HEK293 (cell line): ENCODE data around the gene CTSD.

Source experiments
- CTCF ChIA-PET: fragments of 350-600 bp; formaldehyde crosslinking; extraction: SDS; loops from one replicate; lab custom pipeline; 2021; ENCODE audit warnings: antibody characterized with exemption; lab: Yijun Ruan, JAX
- POLR2A ChIA-PET: fragments of 300-600 bp; formaldehyde crosslinking; extraction: SDS; loops from one replicate; lab custom pipeline; 2020; ENCODE audit warnings: antibody characterized with exemption, inconsistent platforms; lab: Yijun Ruan, JAX
- H3K27ac ChIP-seq: fragments of 200-500 bp; sonication (Bioruptor generic); 2 replicates; pipeline ENCODE4 v1.5.1; 2014; ENCODE audit warnings: low read depth, low read length, control low read depth, inconsistent platforms; ENCODE audit errors: extremely low read depth
- H3K36me3 ChIP-seq, 2 experiments: fragments of 200-500 bp in 1 of 2; sonication (Bioruptor generic) in 1 of 2; 1 replicate in 1 of 2; 2 replicates in 1 of 2; pipeline ENCODE4 v1.5.1; 2014 to 2017; ENCODE audit warnings: inconsistent platforms in 2 of 2, low read length in 2 of 2; ENCODE audit not compliant: control insufficient read depth in 2 of 2, insufficient read depth in 1 of 2
- H3K4me1 ChIP-seq: fragments of 200-500 bp; sonication (Bioruptor generic); 2 replicates; pipeline ENCODE4 v1.5.1; 2014; ENCODE audit warnings: mild to moderate bottlenecking, low read length, inconsistent platforms; ENCODE audit not compliant: control insufficient read depth, insufficient read depth
- H3K4me3 ChIP-seq: 2 replicates; pipeline ENCODE4 v1.5.1; 2011; ENCODE audit warnings: low read depth, mild to moderate bottlenecking, control low read depth, low read length, moderate library complexity
- H3K9me3 ChIP-seq: fragments of 200-500 bp; sonication (Bioruptor generic); 2 replicates; pipeline ENCODE4 v1.5.1; 2014; ENCODE audit warnings: low read depth, low read length, inconsistent platforms; ENCODE audit not compliant: control insufficient read depth, insufficient read depth
- EGR2 ChIP-seq: fragments of 450-650 bp; formaldehyde crosslinking; IDR thresholded peaks from 2 replicates; pipeline ENCODE4 v1.5.1; 2016; ENCODE audit warnings: low read depth, missing biosample characterization, missing genetic modification characterization
- GLIS1 ChIP-seq: fragments of 450-650 bp; formaldehyde crosslinking; IDR thresholded peaks from 2 replicates; pipeline ENCODE4 v1.5.1; 2016; ENCODE audit warnings: missing biosample characterization, missing genetic modification characterization
- SCRT2 ChIP-seq: fragments of 450-650 bp; formaldehyde crosslinking; IDR thresholded peaks from 2 replicates; pipeline ENCODE4 v1.5.1; 2016; ENCODE audit warnings: missing biosample characterization, missing genetic modification characterization
- YY2 ChIP-seq: fragments of 450-650 bp; formaldehyde crosslinking; IDR thresholded peaks from 2 replicates; pipeline ENCODE4 v1.5.1; 2016; ENCODE audit warnings: missing biosample characterization, missing genetic modification characterization
- ZBTB20 ChIP-seq: fragments of 450-650 bp; formaldehyde crosslinking; IDR thresholded peaks from 2 replicates; pipeline ENCODE4 v1.5.1; 2016; ENCODE audit warnings: missing biosample characterization, missing genetic modification characterization
- ZFHX2 ChIP-seq: fragments of 450-650 bp; formaldehyde crosslinking; conservative IDR thresholded peaks from 2 replicates; pipeline ENCODE4 v1.5.1; 2016; ENCODE audit warnings: missing biosample characterization, missing genetic modification characterization
- ZNF155 ChIP-seq: fragments of 450-650 bp; formaldehyde crosslinking; IDR thresholded peaks from 2 replicates; pipeline ENCODE4 v1.5.1; 2016; ENCODE audit warnings: missing biosample characterization, missing genetic modification characterization
- ZNF354C ChIP-seq: fragments of 450-650 bp; formaldehyde crosslinking; IDR thresholded peaks from 2 replicates; pipeline ENCODE4 v1.5.1; 2016; ENCODE audit warnings: missing biosample characterization, missing genetic modification characterization, low read depth, borderline replicate concordance
- ZNF391 ChIP-seq: fragments of 450-650 bp; formaldehyde crosslinking; IDR thresholded peaks from 2 replicates; pipeline ENCODE4 v1.5.1; 2016; ENCODE audit warnings: low read depth, missing biosample characterization, missing genetic modification characterization, borderline replicate concordance
- ZNF530 ChIP-seq: fragments of 450-650 bp; formaldehyde crosslinking; IDR thresholded peaks from 2 replicates; pipeline ENCODE4 v1.5.1; 2016; ENCODE audit warnings: low read depth, missing biosample characterization, missing genetic modification characterization
- ZNF544 ChIP-seq: fragments of 450-650 bp; formaldehyde crosslinking; IDR thresholded peaks from 2 replicates; pipeline ENCODE4 v1.5.0; 2017; ENCODE audit warnings: missing biosample characterization, missing genetic modification characterization
- ZNF585B ChIP-seq: fragments of 450-650 bp; formaldehyde crosslinking; IDR thresholded peaks from 2 replicates; pipeline ENCODE4 v1.5.1; 2016; ENCODE audit warnings: missing biosample characterization, missing genetic modification characterization
- ZNF677 ChIP-seq: fragments of 450-650 bp; IDR thresholded peaks from 2 replicates; pipeline ENCODE4 v1.5.0; 2018; ENCODE audit warnings: missing biosample characterization, mild to moderate bottlenecking, missing genetic modification characterization, moderate library complexity
- ZNF837 ChIP-seq: fragments of 450-650 bp; formaldehyde crosslinking; IDR thresholded peaks from 2 replicates; pipeline ENCODE4 v1.5.1; 2016; ENCODE audit warnings: missing biosample characterization, missing genetic modification characterization
- TF ChIP-seq, protein P1 (sequence below): fragments of 450-650 bp; formaldehyde crosslinking; IDR thresholded peaks from 2 replicates; pipeline ENCODE4 v1.5.1; 2017; ENCODE audit warnings: missing biosample characterization, missing genetic modification characterization
- TF ChIP-seq, protein P2 (sequence below): fragments of 450-650 bp; formaldehyde crosslinking; IDR thresholded peaks from 2 replicates; pipeline ENCODE4 v1.5.1; 2017; ENCODE audit warnings: missing biosample characterization, missing genetic modification characterization
- TF ChIP-seq, protein P3 (sequence below): fragments of 450-650 bp; formaldehyde crosslinking; IDR thresholded peaks from 2 replicates; pipeline ENCODE4 v1.5.1; 2016; ENCODE audit warnings: missing biosample characterization, missing genetic modification characterization
- TF ChIP-seq, protein P4 (sequence below): fragments of 450-650 bp; formaldehyde crosslinking; IDR thresholded peaks from 2 replicates; pipeline ENCODE4 v1.5.1; 2017; ENCODE audit warnings: missing biosample characterization, missing genetic modification characterization
- TF ChIP-seq, protein P5 (sequence below): fragments of 450-650 bp; formaldehyde crosslinking; IDR thresholded peaks from 2 replicates; pipeline ENCODE4 v1.5.1; 2016; ENCODE audit warnings: missing biosample characterization, missing genetic modification characterization
- TF ChIP-seq, protein P6 (sequence below): fragments of 450-650 bp; formaldehyde crosslinking; IDR thresholded peaks from 2 replicates; pipeline ENCODE4 v1.5.1; 2016; ENCODE audit warnings: missing biosample characterization, missing genetic modification characterization
- TF ChIP-seq, protein P7 (sequence below): fragments of 450-650 bp; formaldehyde crosslinking; IDR thresholded peaks from 2 replicates; pipeline ENCODE4 v1.5.1; 2016; ENCODE audit warnings: missing biosample characterization, missing genetic modification characterization

The CTSD gene

DNA sequence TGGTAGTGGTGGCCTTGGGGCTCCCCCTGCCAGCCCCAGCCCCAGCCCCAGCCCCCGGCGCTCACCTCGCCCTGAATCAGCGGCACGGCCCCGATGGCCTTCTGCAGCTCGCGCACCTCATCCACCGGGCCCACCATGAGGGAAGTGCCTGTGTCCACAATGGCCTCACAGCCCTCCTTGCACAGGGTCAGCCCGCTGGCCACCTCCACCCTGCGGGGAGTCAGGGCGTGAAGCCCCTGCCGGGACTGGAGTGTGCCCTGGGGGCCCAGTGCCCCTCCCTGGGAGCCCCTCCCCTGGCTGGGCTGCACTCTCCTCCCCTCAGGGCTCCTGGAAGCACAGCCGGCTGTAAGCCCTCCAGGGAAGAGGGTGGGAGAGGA, 9.8 kb downstream of the CTSD start (continued):
- TF ChIP-seq, protein P1, sequence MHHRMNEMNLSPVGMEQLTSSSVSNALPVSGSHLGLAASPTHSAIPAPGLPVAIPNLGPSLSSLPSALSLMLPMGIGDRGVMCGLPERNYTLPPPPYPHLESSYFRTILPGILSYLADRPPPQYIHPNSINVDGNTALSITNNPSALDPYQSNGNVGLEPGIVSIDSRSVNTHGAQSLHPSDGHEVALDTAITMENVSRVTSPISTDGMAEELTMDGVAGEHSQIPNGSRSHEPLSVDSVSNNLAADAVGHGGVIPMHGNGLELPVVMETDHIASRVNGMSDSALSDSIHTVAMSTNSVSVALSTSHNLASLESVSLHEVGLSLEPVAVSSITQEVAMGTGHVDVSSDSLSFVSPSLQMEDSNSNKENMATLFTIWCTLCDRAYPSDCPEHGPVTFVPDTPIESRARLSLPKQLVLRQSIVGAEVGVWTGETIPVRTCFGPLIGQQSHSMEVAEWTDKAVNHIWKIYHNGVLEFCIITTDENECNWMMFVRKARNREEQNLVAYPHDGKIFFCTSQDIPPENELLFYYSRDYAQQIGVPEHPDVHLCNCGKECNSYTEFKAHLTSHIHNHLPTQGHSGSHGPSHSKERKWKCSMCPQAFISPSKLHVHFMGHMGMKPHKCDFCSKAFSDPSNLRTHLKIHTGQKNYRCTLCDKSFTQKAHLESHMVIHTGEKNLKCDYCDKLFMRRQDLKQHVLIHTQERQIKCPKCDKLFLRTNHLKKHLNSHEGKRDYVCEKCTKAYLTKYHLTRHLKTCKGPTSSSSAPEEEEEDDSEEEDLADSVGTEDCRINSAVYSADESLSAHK (tag by site-specific recombination), result no peak
- TF ChIP-seq, protein P2, sequence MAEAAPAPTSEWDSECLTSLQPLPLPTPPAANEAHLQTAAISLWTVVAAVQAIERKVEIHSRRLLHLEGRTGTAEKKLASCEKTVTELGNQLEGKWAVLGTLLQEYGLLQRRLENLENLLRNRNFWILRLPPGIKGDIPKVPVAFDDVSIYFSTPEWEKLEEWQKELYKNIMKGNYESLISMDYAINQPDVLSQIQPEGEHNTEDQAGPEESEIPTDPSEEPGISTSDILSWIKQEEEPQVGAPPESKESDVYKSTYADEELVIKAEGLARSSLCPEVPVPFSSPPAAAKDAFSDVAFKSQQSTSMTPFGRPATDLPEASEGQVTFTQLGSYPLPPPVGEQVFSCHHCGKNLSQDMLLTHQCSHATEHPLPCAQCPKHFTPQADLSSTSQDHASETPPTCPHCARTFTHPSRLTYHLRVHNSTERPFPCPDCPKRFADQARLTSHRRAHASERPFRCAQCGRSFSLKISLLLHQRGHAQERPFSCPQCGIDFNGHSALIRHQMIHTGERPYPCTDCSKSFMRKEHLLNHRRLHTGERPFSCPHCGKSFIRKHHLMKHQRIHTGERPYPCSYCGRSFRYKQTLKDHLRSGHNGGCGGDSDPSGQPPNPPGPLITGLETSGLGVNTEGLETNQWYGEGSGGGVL (tag by site-specific recombination), result no peak
- no peak for TF ChIP-seq ZNF544 (tag by site-specific recombination)

DNA sequence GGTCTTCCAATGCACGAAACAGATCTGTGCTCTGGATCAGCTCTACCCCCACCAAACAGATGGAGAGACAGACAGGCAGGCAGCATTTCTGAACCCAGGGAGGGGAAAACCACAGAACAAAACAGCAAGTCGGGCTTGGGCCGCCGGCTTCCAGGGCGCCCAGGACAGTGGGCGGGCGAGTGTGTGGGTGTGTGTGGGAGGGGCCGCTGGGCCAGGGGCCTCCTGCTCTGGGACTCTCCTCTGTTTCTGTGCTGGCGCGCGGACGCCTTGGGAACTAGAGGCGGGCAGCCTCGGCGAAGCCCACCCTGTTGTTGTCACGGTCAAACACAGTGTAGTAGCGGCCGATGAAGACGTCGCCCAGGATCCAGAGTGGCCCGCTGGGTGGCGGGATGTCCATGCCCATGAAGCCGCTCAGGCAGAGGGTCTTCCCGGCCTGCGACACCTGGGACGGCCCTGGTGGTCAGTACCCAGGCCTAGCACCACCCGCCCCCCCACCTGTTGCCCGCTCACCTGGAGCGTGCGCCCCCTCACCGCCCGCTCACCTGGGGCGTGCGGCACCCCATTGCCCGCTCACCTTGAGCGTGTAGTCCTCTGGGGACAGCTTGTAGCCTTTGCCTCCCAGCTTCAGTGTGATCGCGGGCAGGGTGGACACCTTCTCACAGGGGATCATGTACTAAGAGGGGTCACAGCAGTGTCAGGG, 10.3 kb downstream of the CTSD start:
- POLR2A ChIA-PET, result interaction anchor here (0.6 kb wide), 1 partner anchor 21 kb away, joined by 4 read pairs; no protein-coding TSS in a partner anchor

DNA sequence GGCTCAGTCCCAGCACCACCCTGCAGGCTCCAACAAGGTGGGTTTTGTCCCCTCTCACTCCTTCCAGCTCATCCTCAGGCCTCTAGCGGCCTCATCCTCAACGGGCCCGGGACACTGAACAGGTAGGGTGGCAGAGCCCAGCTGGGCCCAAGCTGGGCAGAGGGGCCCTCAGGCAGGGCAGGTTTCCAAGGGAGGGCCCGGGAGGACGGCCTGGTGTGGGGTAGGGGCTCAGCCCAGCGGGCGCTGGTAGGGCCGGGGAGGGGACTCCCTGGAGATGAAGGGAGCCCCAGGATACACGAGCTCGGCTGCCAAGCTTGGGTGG, 10.9 kb downstream of the CTSD start:
- Histone ChIP-seq H3K27ac (no peak overlapping the region), H3K4me3 (no peak overlapping the region)
- POLR2A ChIA-PET, result no interaction called here

More for the DNA sequence above, 10.3 kb downstream of the CTSD start:
- no peaks in the 10 kb centered on the region; the same call in 1 of the 2 replicates for H3K4me1 ChIP-seq
- H3K27ac ChIP-seq, result no peak overlapping the region
- H3K36me3 ChIP-seq, result peaks cover 0 to 63% of the 10 kb centered on the region in 2 experiments; a peak in 1 of 3 replicates
- H3K9me3 ChIP-seq, result no peaks in the 10 kb centered on the region
- TF ChIP-seq SCRT2 (peak; percentile 80), EGR2 (peak; percentile 63), ZFHX2 (tag by site-specific recombination) (peak; percentile 52; the same call in 1 of the 2 replicates), YY2 (tag by site-specific recombination) (no peak), ZNF585B (tag by site-specific recombination) (no peak)
- TF ChIP-seq, protein P3, sequence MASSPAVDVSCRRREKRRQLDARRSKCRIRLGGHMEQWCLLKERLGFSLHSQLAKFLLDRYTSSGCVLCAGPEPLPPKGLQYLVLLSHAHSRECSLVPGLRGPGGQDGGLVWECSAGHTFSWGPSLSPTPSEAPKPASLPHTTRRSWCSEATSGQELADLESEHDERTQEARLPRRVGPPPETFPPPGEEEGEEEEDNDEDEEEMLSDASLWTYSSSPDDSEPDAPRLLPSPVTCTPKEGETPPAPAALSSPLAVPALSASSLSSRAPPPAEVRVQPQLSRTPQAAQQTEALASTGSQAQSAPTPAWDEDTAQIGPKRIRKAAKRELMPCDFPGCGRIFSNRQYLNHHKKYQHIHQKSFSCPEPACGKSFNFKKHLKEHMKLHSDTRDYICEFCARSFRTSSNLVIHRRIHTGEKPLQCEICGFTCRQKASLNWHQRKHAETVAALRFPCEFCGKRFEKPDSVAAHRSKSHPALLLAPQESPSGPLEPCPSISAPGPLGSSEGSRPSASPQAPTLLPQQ, result no peak
- TF ChIP-seq, protein P4, sequence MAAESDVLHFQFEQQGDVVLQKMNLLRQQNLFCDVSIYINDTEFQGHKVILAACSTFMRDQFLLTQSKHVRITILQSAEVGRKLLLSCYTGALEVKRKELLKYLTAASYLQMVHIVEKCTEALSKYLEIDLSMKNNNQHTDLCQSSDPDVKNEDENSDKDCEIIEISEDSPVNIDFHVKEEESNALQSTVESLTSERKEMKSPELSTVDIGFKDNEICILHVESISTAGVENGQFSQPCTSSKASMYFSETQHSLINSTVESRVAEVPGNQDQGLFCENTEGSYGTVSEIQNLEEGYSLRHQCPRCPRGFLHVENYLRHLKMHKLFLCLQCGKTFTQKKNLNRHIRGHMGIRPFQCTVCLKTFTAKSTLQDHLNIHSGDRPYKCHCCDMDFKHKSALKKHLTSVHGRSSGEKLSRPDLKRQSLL (tag by site-specific recombination), result no peak
- no peak overlapping the region for H3K4me3 ChIP-seq
- CTCF ChIA-PET, result interaction anchor here (0.6 kb wide), 1 partner anchor 201 kb away, joined by 3 read pairs; no protein-coding TSS in a partner anchor

More for the DNA sequence above, 10.9 kb downstream of the CTSD start:
- H3K4me1 ChIP-seq, result no peaks in the 10 kb centered on the region; the same call in 1 of the 2 replicates
- TF ChIP-seq ZNF837 (tag by site-specific recombination), result no peak
- TF ChIP-seq ZNF155 (tag by site-specific recombination), result no peak
- TF ChIP-seq ZNF354C (tag by site-specific recombination), result no peak
- TF ChIP-seq, protein P5, sequence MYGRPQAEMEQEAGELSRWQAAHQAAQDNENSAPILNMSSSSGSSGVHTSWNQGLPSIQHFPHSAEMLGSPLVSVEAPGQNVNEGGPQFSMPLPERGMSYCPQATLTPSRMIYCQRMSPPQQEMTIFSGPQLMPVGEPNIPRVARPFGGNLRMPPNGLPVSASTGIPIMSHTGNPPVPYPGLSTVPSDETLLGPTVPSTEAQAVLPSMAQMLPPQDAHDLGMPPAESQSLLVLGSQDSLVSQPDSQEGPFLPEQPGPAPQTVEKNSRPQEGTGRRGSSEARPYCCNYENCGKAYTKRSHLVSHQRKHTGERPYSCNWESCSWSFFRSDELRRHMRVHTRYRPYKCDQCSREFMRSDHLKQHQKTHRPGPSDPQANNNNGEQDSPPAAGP (tag by site-specific recombination), result no peak
- no peak for TF ChIP-seq GLIS1 (tag by site-specific recombination)
- TF ChIP-seq ZBTB20, result no peak
- no peak for TF ChIP-seq ZNF391 (tag by site-specific recombination)
- TF ChIP-seq ZNF530, result no peak
- TF ChIP-seq, protein P6, sequence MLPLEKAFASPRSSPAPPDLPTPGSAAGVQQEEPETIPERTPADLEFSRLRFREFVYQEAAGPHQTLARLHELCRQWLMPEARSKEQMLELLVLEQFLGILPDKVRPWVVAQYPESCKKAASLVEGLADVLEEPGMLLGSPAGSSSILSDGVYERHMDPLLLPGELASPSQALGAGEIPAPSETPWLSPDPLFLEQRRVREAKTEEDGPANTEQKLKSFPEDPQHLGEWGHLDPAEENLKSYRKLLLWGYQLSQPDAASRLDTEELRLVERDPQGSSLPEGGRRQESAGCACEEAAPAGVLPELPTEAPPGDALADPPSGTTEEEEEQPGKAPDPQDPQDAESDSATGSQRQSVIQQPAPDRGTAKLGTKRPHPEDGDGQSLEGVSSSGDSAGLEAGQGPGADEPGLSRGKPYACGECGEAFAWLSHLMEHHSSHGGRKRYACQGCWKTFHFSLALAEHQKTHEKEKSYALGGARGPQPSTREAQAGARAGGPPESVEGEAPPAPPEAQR (tag by site-specific recombination), result no peak
- TF ChIP-seq, protein P7, sequence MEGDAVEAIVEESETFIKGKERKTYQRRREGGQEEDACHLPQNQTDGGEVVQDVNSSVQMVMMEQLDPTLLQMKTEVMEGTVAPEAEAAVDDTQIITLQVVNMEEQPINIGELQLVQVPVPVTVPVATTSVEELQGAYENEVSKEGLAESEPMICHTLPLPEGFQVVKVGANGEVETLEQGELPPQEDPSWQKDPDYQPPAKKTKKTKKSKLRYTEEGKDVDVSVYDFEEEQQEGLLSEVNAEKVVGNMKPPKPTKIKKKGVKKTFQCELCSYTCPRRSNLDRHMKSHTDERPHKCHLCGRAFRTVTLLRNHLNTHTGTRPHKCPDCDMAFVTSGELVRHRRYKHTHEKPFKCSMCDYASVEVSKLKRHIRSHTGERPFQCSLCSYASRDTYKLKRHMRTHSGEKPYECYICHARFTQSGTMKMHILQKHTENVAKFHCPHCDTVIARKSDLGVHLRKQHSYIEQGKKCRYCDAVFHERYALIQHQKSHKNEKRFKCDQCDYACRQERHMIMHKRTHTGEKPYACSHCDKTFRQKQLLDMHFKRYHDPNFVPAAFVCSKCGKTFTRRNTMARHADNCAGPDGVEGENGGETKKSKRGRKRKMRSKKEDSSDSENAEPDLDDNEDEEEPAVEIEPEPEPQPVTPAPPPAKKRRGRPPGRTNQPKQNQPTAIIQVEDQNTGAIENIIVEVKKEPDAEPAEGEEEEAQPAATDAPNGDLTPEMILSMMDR (tag by site-specific recombination), result no peak
- no peak for TF ChIP-seq ZNF677 (tag by site-specific recombination)
- CTCF ChIA-PET, result interaction anchor here (0.5 to 0.6 kb wide), 2 partner anchors 79 to 201 kb away, joined by 3 read pairs; no protein-coding TSS in a partner anchor
- no peaks in the 10 kb centered on the region for H3K9me3 ChIP-seq
- peaks cover 0 to 57% of the 10 kb centered on the region in 2 experiments; a peak in 1 of 3 replicates for H3K36me3 ChIP-seq
